A204.1 (cell line): ENCODE data around the gene COMMD10.
"Not testable (repeated sequence)": the region's sequence is repeated elsewhere in the genome, so short reads cannot be mapped to it uniquely, and the experiment has no call there.

ENCODE experiments used
- FAIRE-seq: peaks from 2 replicates; lab custom pipeline; 2012; peaks lifted over from hg19 to GRCh38; lab: Jason Lieb, UNC

The COMMD10 gene

GRCh38 chr5:116098998-116099397 lies 14.2 kb downstream of the COMMD10 start:
- no peak for FAIRE-seq

GRCh38 chr5:116104941-116105340 lies 20.1 kb downstream of the COMMD10 start:
- FAIRE-seq = not testable (repeated sequence)

GRCh38 chr5:116115163-116115562 lies 30.3 kb downstream of the COMMD10 start:
- no peak for FAIRE-seq

- no peak for FAIRE-seq
Measured at GRCh38 chr5:116130471-116130870, 45.6 kb downstream of the COMMD10 start.

- no peak for FAIRE-seq
Measured at GRCh38 chr5:116130976-116131375, 46.2 kb downstream of the COMMD10 start.

GRCh38 chr5:116133281-116133680 lies 48.5 kb downstream of the COMMD10 start:
- FAIRE-seq = no peak

- peak; percentile 3 for FAIRE-seq
Measured at GRCh38 chr5:116135344-116135743, 50.5 kb downstream of the COMMD10 start.

- peak; percentile 94 for FAIRE-seq
Measured at GRCh38 chr5:116137544-116138378, 52.9 kb downstream of the COMMD10 start.

- FAIRE-seq = no peak
Measured at GRCh38 chr5:116142495-116142894, 57.7 kb downstream of the COMMD10 start.

GRCh38 chr5:116144103-116144502 lies 59.3 kb downstream of the COMMD10 start:
- no peak for FAIRE-seq

- no peak for FAIRE-seq
Measured at GRCh38 chr5:116144991-116145390, 60.2 kb downstream of the COMMD10 start.

GRCh38 chr5:116145416-116145815 lies 60.6 kb downstream of the COMMD10 start:
- no peak for FAIRE-seq

- no peak for FAIRE-seq
Measured at GRCh38 chr5:116152169-116152568, 67.3 kb downstream of the COMMD10 start.

GRCh38 chr5:116153687-116154174 lies 68.9 kb downstream of the COMMD10 start:
- FAIRE-seq = no peak

- no peak for FAIRE-seq
Measured at GRCh38 chr5:116154252-116154651, 69.4 kb downstream of the COMMD10 start.

GRCh38 chr5:116154931-116155330 lies 70.1 kb downstream of the COMMD10 start:
- FAIRE-seq = no peak

GRCh38 chr5:116157902-116158301 lies 73.1 kb downstream of the COMMD10 start:
- FAIRE-seq = no peak

GRCh38 chr5:116159006-116159405 lies 74.2 kb downstream of the COMMD10 start:
- FAIRE-seq = no peak

GRCh38 chr5:116174111-116174510 lies 89.3 kb downstream of the COMMD10 start:
- no peak for FAIRE-seq

GRCh38 chr5:116176121-116176520 lies 91.3 kb downstream of the COMMD10 start:
- no peak for FAIRE-seq

GRCh38 chr5:116178925-116179324 lies 94.1 kb downstream of the COMMD10 start:
- peak; percentile 16 for FAIRE-seq

- FAIRE-seq = no peak
Measured at GRCh38 chr5:116209166-116209565, 124.3 kb downstream of the COMMD10 start.

- FAIRE-seq = no peak
Measured at GRCh38 chr5:116212225-116212624, 127.4 kb downstream of the COMMD10 start.

- no peak for FAIRE-seq
Measured at GRCh38 chr5:116216246-116216645, 131.4 kb downstream of the COMMD10 start.
